Peyer's patch (tissue), 4 donors: ENCODE data around the gene FAM90A1.
"Not testable (repeated sequence)": the region's sequence is repeated elsewhere in the genome, so short reads cannot be mapped to it uniquely, and the experiment has no call there.

Experiments
- CTCF ChIP-seq, 6 experiments: fragments of 450-650 bp in 4 of 6; fragments of 200-600 bp in 2 of 6; sonication (generic) in 1 of 6; IDR thresholded peaks; one replicate each; pipeline ENCODE4 v1.5.1; 2017 to 2019; ENCODE audit warnings: antibody characterized with exemption in 6 of 6, mild to moderate bottlenecking in 3 of 6, moderate library complexity in 1 of 6
- POLR2A ChIP-seq, 2 donors: fragments of 450-650 bp; IDR thresholded peaks; one replicate each; pipeline ENCODE4 v1.5.1; 2017; ENCODE audit warnings: antibody characterized with exemption in 2 of 2, mild to moderate bottlenecking in 2 of 2, moderate library complexity in 2 of 2

- TF ChIP-seq CTCF, POLR2A (IDR thresholded peaks at IDR 0.05): not testable (repeated sequence)
Observed at GRCh38 chr12:8237031-8237430, 9.6 kb upstream of the FAM90A1 start.
